ENCODE results near the gene IKZF2. TPM values are rescaled to one million over a fixed set of nuclear protein-coding genes. Genes with fewer than 3 reads are reported as not detected.

The IKZF2 gene
- total RNA-seq, 4 donors from 2014 or later, result 11.2 to 18.0 (median 12.9) TPM

DNA sequence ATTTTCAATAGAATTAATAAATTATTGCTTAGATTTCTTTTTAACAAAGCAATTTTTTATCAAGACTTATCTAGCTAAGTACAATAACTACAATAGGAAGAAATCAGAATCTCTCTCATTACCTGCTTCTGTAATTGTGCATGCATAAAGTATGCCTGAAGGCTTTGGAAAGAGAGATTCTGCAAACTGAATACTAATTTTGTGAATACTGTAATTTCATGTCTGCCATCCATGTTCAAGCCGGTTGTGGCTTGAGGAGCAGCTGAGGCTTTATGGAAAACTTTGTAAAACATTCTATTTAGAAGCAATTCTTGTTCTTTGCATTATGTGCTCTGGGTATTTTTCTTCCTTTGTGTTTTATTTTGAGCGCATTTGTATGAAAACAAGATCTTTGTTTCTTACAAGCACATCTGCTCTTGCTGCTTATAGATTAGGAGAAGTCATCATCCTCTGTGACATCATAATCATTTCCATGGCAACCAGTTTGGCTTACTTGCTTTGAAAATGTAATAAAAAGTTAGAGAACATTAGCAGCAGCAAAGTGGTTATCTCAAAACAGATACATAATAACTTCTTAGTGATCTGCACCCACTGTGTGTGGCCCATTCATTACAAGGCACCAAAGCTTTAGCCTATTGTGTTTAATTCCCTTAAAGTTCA lies 16.0 kb upstream of the IKZF2 start:
- DNase-seq (ENCODE audit: low spot score), result no peak
- ATAC-seq (ENCODE audit: low FRiP score), result no peak
- TF ChIP-seq, protein P1, sequence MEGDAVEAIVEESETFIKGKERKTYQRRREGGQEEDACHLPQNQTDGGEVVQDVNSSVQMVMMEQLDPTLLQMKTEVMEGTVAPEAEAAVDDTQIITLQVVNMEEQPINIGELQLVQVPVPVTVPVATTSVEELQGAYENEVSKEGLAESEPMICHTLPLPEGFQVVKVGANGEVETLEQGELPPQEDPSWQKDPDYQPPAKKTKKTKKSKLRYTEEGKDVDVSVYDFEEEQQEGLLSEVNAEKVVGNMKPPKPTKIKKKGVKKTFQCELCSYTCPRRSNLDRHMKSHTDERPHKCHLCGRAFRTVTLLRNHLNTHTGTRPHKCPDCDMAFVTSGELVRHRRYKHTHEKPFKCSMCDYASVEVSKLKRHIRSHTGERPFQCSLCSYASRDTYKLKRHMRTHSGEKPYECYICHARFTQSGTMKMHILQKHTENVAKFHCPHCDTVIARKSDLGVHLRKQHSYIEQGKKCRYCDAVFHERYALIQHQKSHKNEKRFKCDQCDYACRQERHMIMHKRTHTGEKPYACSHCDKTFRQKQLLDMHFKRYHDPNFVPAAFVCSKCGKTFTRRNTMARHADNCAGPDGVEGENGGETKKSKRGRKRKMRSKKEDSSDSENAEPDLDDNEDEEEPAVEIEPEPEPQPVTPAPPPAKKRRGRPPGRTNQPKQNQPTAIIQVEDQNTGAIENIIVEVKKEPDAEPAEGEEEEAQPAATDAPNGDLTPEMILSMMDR (IDR thresholded peaks at IDR 0.05), result no peak

DNA sequence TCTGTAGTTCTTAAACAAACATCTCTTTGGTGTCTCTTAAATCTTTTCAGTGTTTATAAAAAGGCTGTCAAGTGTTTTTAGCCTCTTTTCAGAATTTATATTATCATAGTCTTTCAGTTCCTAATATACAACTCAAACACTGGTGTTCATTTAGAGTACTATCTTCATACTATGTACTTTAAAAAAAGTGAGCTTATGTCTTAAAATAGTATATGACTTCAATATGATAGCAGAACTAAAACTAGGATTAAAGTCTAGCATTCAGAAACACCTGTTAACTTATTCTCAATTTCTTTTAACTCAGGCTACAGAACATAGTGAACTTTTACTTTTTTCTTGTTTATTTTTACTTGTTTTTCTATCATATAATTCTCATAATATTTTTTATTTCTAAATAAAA lies 14.7 kb upstream of the IKZF2 start:
- TF ChIP-seq, protein P1 (IDR thresholded peaks at IDR 0.05), result no peak
- DNase-seq (ENCODE audit: low spot score), result no peak
- ATAC-seq (ENCODE audit: low FRiP score), result no peak

DNA sequence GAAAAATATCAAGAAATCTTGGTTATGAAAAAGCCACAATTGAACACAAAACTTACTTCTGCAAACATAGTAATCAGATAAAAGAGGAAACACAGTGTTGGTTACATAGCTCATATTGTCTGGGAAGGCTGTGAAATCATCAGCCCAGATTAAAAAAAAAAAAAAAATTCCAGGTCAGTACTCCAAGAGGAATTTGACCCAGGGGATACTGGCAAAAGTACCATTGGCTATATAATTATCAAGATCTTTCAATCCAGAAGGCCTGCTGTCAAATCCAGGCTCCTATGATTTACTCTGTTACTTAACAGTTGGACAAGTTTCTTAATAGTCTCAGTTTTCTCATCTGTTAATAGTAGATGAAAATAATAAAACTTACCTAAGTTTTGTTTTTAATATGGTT lies 12.9 kb upstream of the IKZF2 start:
- no peak for DNase-seq (ENCODE audit: low spot score)
- TF ChIP-seq, protein P1 (IDR thresholded peaks at IDR 0.05), result no peak
- no peak for ATAC-seq (ENCODE audit: low FRiP score)

DNA sequence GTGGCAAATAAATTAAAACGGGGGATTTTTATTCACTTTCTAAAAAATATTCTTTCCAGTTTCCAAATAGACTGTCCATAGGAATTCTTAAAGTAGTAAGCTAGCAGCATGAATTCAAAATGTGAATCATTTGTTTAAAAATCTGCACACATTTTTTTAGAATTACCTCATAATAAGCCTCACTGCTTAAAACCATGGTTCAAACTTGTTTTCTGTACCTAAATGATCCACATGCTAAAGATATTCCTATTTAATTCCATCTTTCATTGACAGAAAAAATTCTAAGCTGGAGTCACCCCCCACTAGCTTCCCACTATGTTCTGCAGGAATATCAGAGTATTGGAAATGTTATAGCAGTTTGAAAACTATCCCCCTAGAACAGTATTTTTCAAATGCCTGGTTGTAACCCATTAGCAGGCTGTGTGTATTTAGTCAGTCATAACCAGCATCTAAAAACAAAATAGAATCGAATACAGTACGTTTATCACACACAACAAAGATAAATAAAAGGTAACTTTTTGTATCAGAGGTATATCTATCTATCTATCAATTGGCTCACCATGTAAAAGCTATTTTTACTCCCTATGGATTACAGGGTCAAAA lies 11.2 kb upstream of the IKZF2 start:
- DNase-seq (ENCODE audit: low spot score) (no peak), ATAC-seq (ENCODE audit: low FRiP score) (no peak)
- TF ChIP-seq, protein P1 (IDR thresholded peaks at IDR 0.05), result no peak

DNA sequence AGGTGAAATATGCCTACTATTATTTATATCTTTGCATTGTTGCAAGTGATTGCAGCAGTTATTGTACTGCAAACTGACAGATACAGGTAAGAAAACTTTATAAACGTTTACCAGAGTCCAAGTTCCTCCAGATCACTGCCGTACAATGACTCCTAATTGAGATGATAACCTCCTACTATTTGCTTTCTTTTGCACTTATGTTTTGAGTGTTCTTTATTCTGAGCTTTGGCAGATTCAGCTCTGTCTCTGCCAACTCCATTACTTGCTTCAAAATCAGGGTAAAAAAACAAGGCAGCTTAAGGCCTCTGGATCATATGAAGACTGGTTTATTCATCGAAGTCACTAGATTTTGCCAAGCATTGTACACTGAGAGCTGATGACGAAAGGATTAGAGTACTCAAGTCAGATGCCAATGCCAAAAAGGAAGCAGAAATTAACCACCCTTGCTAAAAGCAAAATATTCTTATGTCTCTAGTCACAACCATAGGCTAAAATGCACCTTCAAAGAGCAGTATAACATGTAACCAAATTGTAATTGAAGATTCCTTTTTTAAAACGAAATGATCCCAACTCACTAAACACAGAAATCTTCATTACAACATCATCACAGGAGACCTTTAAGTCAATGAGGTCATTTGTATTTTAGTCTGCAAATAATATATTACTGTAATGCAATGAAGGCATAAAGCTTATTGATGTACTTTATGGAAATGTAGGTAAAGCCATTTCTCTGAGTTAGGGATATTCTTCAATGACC lies 10.5 kb upstream of the IKZF2 start:
- ATAC-seq (ENCODE audit: low FRiP score), result peak; percentile 44
- no peak for DNase-seq (ENCODE audit: low spot score)
- TF ChIP-seq, protein P1 (IDR thresholded peaks at IDR 0.05), result no peak

DNA sequence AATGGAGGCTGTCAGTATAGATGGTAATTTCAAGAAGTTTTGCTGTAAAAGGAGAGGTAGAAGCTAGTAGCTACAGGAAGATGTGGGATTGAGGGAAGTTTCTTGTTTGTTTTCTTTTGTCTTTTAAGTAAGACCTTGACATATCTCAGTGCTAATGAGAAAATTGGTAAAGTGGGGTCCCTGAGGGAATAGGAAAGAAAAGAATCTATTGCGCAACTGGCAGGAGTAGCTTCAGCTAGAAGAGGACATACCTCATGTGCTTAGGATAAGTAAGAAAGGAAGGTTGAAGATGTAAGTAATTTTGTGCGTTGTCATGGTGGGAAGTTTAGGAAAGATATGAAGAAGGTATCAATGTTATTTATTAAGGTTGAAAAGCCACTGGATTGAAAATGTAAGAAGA lies 8.4 kb upstream of the IKZF2 start:
- ATAC-seq (ENCODE audit: low FRiP score) (no peak), DNase-seq (ENCODE audit: low spot score) (no peak)
- TF ChIP-seq, protein P1 (IDR thresholded peaks at IDR 0.05), result no peak
